Testis (tissue), 3 donors: ENCODE results near the gene KCNQ1. TPM values are rescaled to one million over a fixed set of nuclear protein-coding genes. Genes with fewer than 3 reads are reported as not detected.
A peak's percentile ranks its signal among the peaks of the same experiment; 100 is the strongest.

Experiments
- DNase-seq: peaks from one replicate; pipeline ENCODE4 v3.0.0-alpha.2; 2019
- H3K27ac ChIP-seq, 2 donors: fragments of 200-600 bp; sonication (generic); one replicate each; pipeline ENCODE4 v1.5.1; 2019
- H3K27me3 ChIP-seq: fragments of 200-600 bp; sonication (generic); one replicate; pipeline ENCODE4 v1.5.1; 2019
- H3K36me3 ChIP-seq: fragments of 200-600 bp; sonication (generic); one replicate; pipeline ENCODE4 v1.5.1; 2017; ENCODE audit warnings: low read depth; ENCODE audit errors: missing control alignments
- H3K4me1 ChIP-seq: fragments of 200-600 bp; sonication (generic); one replicate; pipeline ENCODE4 v1.5.1; 2019
- H3K4me3 ChIP-seq, 2 donors: fragments of 200-600 bp; sonication (generic); one replicate each; pipeline ENCODE4 v1.5.1; 2017 to 2019
- H3K9me3 ChIP-seq: fragments of 200-600 bp; sonication (generic); one replicate; pipeline ENCODE4 v1.5.1; 2017
- CTCF ChIP-seq, 3 experiments: fragments of 450-650 bp in 2 of 3; fragments of 200-600 bp in 1 of 3; sonication (generic) in 1 of 3; IDR thresholded peaks; one replicate each; pipeline ENCODE4 v1.5.1; 2016 to 2019; ENCODE audit warnings: antibody characterized with exemption in 3 of 3, mild to moderate bottlenecking in 2 of 3, moderate library complexity in 1 of 3
- POLR2A ChIP-seq: fragments of 450-650 bp; IDR thresholded peaks from one replicate; pipeline ENCODE4 v1.6.1; 2017; ENCODE audit warnings: antibody characterized with exemption, mild to moderate bottlenecking, moderate library complexity
- WGBS, 2 donors: methylation state at CpG; one replicate each; pipeline ENCODE4 v1.1.5; 2018; 5-methylcytosine and 5-hydroxymethylcytosine counted together
- intact Hi-C: fragments of 100-400 bp; cut with DNase I; formaldehyde crosslinking; loops from one replicate; pipeline ENCODE4 v1.15.1; 2023; ENCODE audit warnings: low total_unique reads
- polyA plus RNA-seq: library from polyadenylated mRNA; stranded (reverse); fragments of 350-450 nt; fragmentation: Illumina TruSeq; extraction: RNeasy Lipid Tissue Mini Kit (QIAGEN cat#74804); gene quantifications from one replicate; pipeline ENCODE4 v1.2.3, GENCODE V29; 2014; ENCODE audit warnings: low read depth, low replicate concordance; ENCODE audit not compliant: insufficient read depth
- total RNA-seq, 2 donors: library from RNA; depleted of rRNA; stranded (reverse); fragments of >200 nt; gene quantifications; one replicate each; pipeline ENCODE4 v1.2.3, GENCODE V29; 2016

KCNQ1 gene
- total and polyA plus RNA-seq, 3 donors from 2014 or later = 6.0 to 24.2 (median 12.8) TPM

DNA sequence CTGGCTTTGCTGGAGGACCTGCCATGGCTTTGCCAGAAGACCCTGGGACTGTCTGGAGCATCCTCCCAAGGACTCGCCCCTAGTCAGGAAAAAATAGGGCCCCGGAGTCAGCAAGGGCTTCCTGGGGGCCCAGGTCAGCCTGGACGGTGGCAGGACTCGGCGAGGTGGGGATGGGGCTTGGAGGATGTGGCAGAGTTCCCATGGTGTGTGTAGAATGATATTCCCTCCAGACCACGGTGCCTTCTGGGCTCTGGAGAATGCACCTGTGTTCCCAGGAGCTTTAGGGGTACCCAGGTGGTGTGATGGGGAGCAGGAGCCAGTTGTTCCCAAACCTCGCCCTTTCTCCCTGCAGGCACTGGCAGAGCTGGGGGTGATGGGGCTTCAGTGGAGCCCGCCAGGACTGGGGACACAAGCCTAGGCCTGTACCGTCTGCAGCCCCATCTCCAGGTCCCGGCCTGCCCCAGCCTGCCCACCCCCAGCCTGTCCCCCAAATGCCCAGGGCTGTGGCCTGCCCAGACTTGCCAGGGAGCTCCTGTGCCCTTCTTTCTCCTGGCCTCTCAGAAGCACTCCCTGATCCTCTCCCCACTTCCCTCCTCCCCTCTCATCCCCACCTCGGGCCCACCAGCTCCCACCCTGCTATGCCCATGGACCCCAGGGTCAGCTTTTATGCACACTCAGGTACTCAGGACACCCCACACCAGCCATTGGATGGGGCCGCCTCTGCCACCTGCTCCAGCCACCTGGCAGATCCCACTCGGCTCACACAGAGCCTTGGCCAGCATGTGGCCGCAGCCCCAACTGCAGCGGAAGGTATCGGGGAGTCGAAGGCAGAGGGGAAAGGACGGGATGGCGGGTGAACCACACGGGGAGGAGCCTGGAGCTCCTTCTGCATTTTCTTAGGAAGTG lies 358.6 kb downstream of the KCNQ1 start:
- Histone ChIP-seq H3K4me3 (no peak overlapping the region), H3K4me1 (peaks cover 12% of the 10 kb centered on the region), H3K36me3 (no peaks in the 10 kb centered on the region), H3K27ac (no peak overlapping the region), H3K27me3 (no peaks in the 10 kb centered on the region), H3K9me3 (no peaks in the 10 kb centered on the region)
- intact Hi-C loops = no loop called here
- peak; percentile 11 for DNase-seq
- TF ChIP-seq CTCF (IDR thresholded peaks at IDR 0.05) (no peak), POLR2A (no peak)
- 94% methylated on average over 14 to 20 of the region's 20 CpGs for WGBS, 2 donors

DNA sequence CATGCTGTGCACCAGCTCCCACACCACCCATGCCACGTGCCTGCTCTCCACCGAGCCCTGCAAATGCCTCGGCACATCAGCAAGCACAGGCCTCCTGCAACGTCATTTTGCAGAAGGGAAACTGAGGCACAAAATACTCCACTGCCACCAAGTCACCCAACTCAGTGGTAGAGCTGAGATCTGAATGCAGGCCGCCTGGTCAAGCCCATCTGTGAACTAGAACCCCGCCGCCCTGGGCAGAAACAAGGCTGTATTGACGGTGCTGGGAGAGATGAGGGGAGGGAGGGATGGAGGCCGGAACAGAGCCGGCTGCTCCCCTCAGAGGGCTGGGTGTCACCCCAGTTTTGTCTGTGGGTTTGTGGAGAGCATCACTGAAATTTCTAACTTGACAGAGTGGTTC lies 359.4 kb downstream of the KCNQ1 start:
- intact Hi-C loops = no loop called here
- Histone ChIP-seq H3K4me3 (no peak overlapping the region), H3K27me3 (no peaks in the 10 kb centered on the region), H3K4me1 (peaks cover 12% of the 10 kb centered on the region), H3K9me3 (no peaks in the 10 kb centered on the region), H3K27ac (no peak overlapping the region), H3K36me3 (no peaks in the 10 kb centered on the region)
- TF ChIP-seq POLR2A (no peak), CTCF (IDR thresholded peaks at IDR 0.05) (no peak)
- peak; percentile 6 for DNase-seq
- WGBS, 2 donors = 91 to 93% methylated on average over 10 of the region's 10 CpGs

DNA sequence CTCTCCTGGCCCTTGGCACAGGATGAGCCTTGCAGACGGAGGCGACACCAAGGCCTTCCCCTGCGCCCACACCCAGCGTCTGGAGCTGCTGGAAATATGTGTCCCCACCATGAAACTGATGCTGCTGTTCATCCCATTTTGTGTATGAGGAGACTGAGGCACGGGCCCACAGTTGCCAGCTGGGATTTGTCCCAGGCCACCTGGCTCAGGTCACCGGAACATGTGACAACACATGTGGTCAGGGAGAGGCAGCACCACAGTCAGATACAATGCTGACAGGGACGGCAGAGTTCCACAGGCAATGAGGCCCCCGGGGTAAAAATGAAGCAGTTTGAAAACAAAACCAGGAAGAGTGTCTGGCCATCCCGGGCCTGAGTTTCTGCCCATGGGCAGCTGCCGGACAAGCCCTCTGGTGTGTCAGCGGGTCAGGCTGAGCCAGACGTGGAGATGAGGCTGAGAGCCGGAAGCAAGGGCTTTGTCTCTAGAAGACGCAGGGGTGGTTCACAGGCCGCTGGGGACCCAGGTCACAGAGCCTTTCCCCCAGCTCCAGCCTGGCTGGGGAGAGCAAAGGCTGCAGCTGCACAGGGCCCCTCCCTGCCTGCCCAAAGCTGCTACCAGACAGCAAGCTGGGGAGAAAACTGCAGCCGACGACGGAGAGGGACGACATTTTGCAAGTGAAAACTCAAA lies 360.0 kb downstream of the KCNQ1 start:
- Histone ChIP-seq H3K27ac (no peak overlapping the region), H3K4me3 (no peak overlapping the region), H3K4me1 (peaks cover 12% of the 10 kb centered on the region), H3K27me3 (no peaks in the 10 kb centered on the region), H3K36me3 (no peaks in the 10 kb centered on the region), H3K9me3 (no peaks in the 10 kb centered on the region)
- 86 to 91% methylated on average over 18 to 19 of the region's 19 CpGs for WGBS, 2 donors
- peak; percentile 12 for DNase-seq
- intact Hi-C loops = no loop called here
- TF ChIP-seq CTCF (IDR thresholded peaks at IDR 0.05) = no peak
- no peak for TF ChIP-seq POLR2A

- Histone ChIP-seq H3K4me3 (no peak overlapping the region), H3K36me3 (no peaks in the 10 kb centered on the region), H3K27ac (no peak overlapping the region), H3K9me3 (no peaks in the 10 kb centered on the region), H3K4me1 (peaks cover 12% of the 10 kb centered on the region), H3K27me3 (no peaks in the 10 kb centered on the region)
- TF ChIP-seq CTCF (IDR thresholded peaks at IDR 0.05) = no peak
- TF ChIP-seq POLR2A = no peak
- intact Hi-C loops = no loop called here
- 85 to 86% methylated on average over 20 of the region's 20 CpGs for WGBS, 2 donors
- peak; percentile 14 for DNase-seq
Observed at GRCh38 chr11:2805388-2806056, 360.7 kb downstream of the KCNQ1 start.
